HG03025 (cell line): Measurements from ENCODE around the gene RAP1GAP2.
"Not testable (repeated sequence)": the region's sequence is repeated elsewhere in the genome, so short reads cannot be mapped to it uniquely, and the experiment has no call there.

Experiments
- ATAC-seq: cut with Tn5 transposase; IDR thresholded peaks from one replicate; pipeline ENCODE4 v1.9.1; 2021; ENCODE audit warnings: mild to moderate bottlenecking, moderate library complexity; ENCODE audit not compliant: unreplicated experiment, low FRiP score

RAP1GAP2 gene

GRCh38 chr17:3011891-3012290 lies 215.7 kb downstream of the RAP1GAP2 start:
- ATAC-seq: no peak

GRCh38 chr17:3012926-3013581 lies 216.8 kb downstream of the RAP1GAP2 start:
- ATAC-seq: no peak

GRCh38 chr17:3015890-3016289 lies 219.7 kb downstream of the RAP1GAP2 start:
- no peak for ATAC-seq

- ATAC-seq: no peak
These were observed 221.7 kb downstream of the RAP1GAP2 start for GRCh38 chr17:3017936-3018335.

GRCh38 chr17:3019761-3020160 lies 223.5 kb downstream of the RAP1GAP2 start:
- no peak for ATAC-seq

DNA sequence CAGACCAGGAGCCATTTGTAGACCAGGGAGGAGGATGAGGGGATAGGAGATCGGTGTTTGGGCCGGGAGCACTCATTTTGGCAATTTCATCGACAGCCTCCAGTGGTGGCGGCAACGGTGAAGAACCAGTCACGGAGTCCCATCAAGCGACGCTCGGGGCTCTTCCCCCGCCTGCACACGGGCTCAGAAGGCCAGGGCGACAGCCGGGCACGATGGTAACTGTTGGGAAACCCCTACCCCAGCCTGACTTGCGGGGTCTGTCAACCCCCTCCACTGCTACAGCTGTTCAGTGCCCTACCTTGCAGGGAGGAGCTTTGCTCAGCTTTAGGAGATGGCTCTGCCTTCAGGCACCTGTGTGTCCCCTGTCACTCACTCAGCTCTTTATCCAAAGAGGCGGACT lies 224.1 kb downstream of the RAP1GAP2 start:
- ATAC-seq: no peak

- ATAC-seq: no peak
These were observed 226.0 kb downstream of the RAP1GAP2 start for GRCh38 chr17:3022197-3022596.

DNA sequence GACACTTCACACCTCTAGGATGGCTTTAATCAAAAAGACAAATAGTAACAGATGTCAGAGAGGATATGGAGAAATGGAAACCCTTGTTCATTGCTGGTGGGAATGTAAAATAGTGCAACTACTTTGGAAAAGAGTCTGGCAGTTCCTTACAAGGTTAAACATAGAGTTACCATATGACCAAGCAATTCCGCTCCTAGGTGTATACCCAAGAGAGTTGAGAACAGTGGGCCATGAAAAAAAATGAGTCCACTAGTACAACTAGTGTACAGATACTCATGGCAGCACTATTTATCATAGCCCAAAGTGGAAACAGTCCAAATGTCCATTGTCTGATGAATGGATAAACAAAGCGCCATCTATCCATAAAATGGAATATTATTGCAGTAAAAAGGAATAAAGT lies 228.1 kb downstream of the RAP1GAP2 start:
- no peak for ATAC-seq

DNA sequence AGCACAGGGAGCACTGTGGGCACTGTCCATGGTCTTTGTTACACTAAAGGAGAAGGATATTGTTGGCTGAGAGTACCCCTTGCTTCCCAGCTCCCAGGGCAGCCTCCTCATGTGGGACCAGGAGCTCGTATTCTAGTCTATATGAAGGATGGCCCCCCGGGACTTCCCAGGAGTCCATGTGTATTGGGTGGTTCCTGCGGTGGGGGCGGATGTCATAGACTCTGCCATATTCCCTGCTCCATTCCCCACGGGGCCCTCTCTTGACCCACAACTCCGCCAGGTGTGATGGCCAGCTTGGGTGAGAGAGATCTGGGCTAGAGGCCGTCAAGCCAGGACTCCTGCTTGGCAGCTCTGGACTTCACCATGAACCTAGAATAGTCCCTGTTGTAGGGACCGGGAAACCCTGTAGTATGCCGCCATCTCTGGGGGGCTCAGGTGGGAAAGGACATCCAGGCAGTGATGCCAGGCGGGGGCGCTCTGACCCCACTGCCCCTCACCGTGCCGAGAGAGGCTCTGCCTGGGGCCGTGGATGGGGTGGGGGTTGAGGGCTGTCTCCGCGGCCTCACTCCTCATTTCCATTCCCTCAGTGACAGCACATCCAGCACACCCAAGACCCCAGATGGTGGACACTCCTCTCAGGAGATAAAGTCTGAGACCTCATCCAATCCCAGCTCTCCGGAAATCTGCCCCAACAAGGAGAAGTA lies 229.3 kb downstream of the RAP1GAP2 start:
- no peak for ATAC-seq

- ATAC-seq: no peak
These were observed 230.1 kb downstream of the RAP1GAP2 start for GRCh38 chr17:3026125-3026855.

- no peak for ATAC-seq
These were observed 230.9 kb downstream of the RAP1GAP2 start for GRCh38 chr17:3026856-3027751.

DNA sequence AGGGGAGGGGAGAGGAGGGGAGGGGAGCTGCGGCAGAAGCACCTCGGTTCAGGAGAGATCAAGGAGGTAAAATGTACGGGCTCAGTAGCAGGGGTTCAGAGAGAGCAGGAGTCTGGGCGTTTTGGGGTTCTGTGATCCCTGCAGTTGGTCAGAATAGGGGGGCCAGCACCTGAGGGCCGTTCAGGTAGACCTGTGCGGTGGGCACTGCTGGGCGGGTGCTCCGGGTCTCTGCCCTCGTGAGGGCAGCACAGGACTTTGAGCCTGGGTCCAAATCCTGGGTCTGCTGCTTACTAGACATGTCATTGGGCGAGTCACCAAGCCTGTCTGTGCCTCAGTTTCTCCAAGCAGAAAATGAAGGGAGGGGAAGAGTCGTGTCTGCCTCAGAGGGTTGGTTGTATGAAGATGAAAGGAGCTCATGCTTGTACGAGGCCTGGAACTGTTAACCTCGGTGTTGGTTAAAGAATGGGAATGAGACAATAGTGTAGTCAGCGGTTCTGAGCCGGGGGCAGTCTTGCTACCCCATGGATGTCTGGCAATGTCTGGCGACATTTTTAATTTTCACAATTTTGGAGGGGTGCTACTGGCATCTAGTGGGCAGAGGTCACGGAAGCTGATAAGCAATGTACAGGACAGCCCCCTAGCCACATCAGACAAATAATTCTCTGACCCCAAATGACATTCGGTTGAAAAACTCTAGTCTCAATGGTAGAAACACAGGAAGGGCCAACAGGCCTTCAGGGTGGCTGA lies 231.7 kb downstream of the RAP1GAP2 start:
- ATAC-seq: no peak

DNA sequence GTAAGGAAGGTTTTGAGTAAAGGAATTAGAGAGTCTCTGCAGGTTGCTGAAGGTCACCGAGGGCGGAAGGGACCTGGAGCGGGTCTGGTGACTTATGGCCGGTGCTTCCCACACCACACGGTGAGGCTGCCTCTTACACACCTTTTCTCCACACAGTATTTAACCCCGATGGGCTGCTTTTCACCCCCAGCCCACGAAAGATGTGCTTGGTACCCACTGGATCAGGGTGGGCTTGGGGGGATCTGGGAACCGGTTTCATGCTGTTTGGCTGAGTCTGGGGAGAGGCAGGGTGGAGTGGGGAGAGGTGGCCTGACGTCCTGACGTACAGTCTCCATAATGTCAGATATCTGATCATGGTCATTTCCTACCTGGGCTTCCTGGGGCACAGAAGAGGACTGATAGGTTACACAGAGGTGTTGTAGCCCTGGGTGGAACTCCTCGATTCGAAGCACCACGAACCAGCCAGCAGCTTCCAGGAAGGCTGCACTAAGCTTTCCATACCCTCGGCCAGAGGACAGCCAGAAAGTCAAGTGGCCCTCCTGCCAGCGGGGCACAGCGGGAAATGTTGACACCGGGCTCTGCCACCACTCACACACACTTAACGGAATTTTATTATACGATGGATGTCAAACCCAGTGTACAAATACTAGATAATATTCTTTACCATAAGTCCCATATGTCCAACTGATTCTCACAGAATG lies 233.1 kb downstream of the RAP1GAP2 start:
- no peak for ATAC-seq

GRCh38 chr17:3030096-3030495 lies 233.9 kb downstream of the RAP1GAP2 start:
- ATAC-seq: no peak

DNA sequence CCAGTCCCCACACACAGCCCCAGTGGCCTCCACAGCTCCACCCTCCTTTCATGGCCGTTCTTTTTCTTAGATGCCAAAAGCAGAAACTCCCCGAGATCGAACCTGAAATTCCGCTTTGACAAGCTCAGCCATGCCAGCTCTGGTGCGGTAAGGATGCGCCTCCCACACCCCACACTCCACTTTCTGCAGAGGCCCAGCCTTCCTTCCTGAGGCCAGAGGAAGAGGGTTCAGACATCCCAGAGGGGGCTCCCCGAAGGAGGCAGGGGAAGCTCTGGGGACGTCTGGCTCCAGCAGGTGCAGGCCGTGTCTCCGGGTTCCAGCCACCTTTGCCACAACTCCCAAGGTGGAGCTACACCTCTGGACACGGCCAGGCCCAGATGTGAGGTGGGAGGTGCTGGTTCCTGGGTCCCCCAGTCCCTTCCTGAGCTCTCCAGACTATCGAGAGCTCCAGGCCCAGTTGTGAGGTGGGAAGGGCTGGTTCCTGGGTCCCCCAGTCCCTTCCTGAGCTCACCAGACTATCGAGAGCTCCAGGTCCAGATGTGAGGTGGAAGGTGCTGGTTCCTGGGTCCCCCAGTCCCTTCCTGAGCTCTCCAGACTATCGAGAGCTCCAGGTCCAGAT lies 234.7 kb downstream of the RAP1GAP2 start:
- ATAC-seq: not testable (repeated sequence)

DNA sequence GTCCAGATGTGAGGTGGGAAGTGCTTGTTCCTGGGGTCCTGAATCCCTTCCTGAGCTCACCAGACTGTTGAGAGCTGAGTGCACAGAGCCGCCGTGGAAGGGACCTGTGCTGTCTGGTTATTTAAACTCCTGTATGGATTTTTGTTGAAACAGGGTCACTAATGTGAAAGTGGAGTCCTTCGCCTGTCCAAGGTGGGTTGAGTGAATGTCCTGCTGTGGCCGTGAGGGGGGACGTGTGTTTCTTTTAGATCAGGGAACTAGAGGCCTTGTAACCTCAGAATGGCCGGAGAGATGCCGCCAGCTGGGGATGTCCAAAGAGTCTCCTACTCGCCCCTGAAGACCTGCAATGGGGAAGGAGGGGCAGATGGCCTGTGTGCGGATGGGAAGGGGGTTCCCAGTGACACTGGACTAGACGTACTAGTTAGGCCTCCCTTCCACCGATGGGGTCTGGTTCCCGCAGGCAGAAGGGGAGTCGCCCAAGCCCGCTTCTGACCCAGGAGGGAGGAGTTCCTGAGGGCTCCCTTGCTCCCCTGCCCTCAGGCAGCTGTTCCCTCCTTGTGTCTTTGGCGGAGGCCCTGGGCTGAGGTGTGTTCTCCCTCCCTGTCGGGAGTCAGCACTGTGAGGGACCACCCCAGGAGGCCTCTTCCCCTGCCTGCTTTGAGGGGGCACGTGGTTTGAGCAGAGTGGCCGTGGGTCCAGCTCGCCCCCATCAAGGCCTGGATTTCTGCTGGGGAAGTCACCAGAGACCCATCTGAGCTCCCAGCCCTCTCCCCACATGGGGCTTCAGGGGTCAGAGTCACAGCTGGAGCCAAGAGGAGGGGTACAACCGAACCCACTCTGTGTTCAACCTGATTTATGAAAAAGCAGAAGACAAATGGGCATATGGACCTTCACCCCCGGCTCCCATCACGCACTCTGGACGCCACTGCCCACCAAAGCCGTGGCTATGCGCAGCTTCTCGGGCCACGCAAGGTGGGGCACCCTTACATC lies 236.3 kb downstream of the RAP1GAP2 start:
- no peak for ATAC-seq

- no peak for ATAC-seq
These were observed 237.0 kb downstream of the RAP1GAP2 start for GRCh38 chr17:3033248-3033640.
